Central memory CD8-positive, alpha-beta T cell (primary cell): ENCODE results near the gene B4GALT2.

Experiments used
- ATAC-seq: fragments of 150-1000 bp; cut with Tn5 transposase; replicated peaks from 2 replicates; pipeline ENCODE4 v1.10.0; 2022; ENCODE audit warnings: mild to moderate bottlenecking, moderate FRiP score, moderate number of reproducible peaks; ENCODE audit not compliant: poor library complexity, severe bottlenecking; ENCODE audit errors: extremely low read depth
- DNase-seq, 2 donors: peaks; one replicate each; pipeline ENCODE4 v3.0.0; 2021; ENCODE audit warnings: low spot score in 2 of 2
- H3K27ac Mint-ChIP-seq: one replicate; pipeline ENCODE4 v1.8.0; 2022; ENCODE audit warnings: low read depth, mild to moderate bottlenecking, moderate library complexity, mixed read lengths
- H3K27me3 Mint-ChIP-seq: one replicate; pipeline ENCODE4 v1.8.0; 2022; ENCODE audit warnings: mixed read lengths
- H3K36me3 Mint-ChIP-seq: one replicate; pipeline ENCODE4 v1.8.0; 2022; ENCODE audit warnings: mild to moderate bottlenecking, moderate library complexity, mixed read lengths; ENCODE audit not compliant: insufficient read depth
- H3K4me1 Mint-ChIP-seq: one replicate; pipeline ENCODE4 v1.8.0; 2022; ENCODE audit warnings: mixed read lengths
- H3K4me3 Mint-ChIP-seq: one replicate; pipeline ENCODE4 v1.8.0; 2022; ENCODE audit warnings: mild to moderate bottlenecking, moderate library complexity, mixed read lengths
- H3K9me3 Mint-ChIP-seq: one replicate; pipeline ENCODE4 v1.8.0; 2022; ENCODE audit warnings: mixed read lengths

B4GALT2 gene

DNA sequence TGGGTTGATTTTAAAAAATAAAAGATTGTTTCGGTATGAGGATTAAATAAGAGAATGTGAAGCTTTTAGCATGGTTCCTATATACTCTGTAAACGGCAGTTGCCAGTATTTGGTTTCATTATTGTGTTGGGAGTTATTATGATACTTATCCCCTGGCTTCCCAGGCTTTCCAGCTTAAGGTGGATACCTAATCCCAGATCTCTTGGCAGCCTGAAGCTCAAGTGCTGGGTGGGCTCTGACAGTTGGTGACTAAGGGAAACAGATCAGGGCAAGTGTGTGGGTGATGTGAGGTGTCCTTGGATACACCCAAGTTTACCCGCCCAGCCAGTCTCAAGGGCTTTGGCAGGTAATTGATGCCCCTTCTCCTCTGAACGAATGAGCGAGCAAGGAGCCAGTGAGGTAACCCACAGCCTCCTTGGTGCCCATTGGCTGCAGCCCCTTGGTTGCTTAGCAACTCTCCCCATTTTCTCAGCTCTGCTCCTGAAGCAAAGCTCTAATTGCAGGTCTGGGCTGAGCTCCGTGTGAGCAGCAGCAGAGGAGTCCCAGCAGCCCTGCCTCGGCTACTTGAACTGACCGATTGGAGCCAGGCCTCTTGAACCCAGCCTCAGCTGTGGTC lies 26.2 kb upstream of the B4GALT2 start:
- no peak for ATAC-seq
- H3K4me3 Mint-ChIP-seq, result no peak overlapping the region
- H3K9me3 Mint-ChIP-seq, result no peaks in the 10 kb centered on the region
- peaks cover 4% of the 10 kb centered on the region for H3K36me3 Mint-ChIP-seq
- H3K27me3 Mint-ChIP-seq, result no peaks in the 10 kb centered on the region
- peaks cover 38% of the 10 kb centered on the region for H3K4me1 Mint-ChIP-seq
- no peak for DNase-seq
- no peak overlapping the region for H3K27ac Mint-ChIP-seq

GRCh38 chr1:43953361-43953760 lies 25.6 kb upstream of the B4GALT2 start:
- Mint-ChIP-seq H3K27me3 (no peaks in the 10 kb centered on the region), H3K4me3 (no peak overlapping the region), H3K36me3 (peaks cover 4% of the 10 kb centered on the region), H3K4me1 (peaks cover 33% of the 10 kb centered on the region), H3K9me3 (no peaks in the 10 kb centered on the region), H3K27ac (no peak overlapping the region)
- ATAC-seq (no peak), DNase-seq (no peak)

DNA sequence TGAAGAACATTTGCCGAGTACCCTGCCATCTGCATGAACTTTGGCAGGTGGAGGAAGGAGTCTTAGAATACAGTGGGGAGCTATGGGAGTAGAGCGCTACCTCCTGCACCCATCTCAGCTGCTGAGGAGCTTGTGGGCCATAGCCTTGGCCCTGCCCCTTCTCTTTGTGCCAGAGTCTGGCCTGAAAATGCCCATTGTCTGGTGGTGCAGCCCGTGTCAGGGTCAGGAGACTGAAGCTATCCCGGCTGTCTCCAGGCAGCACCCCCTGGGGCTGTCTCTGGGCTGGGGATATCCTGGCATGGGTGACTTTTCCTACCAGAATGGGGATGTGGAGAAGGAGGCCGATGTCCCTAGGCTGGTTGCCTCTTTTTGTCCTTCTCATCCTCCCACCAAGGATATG lies 25.0 kb upstream of the B4GALT2 start:
- H3K36me3 Mint-ChIP-seq, result peaks cover 5% of the 10 kb centered on the region
- peaks cover 26% of the 10 kb centered on the region for H3K4me1 Mint-ChIP-seq
- ATAC-seq (no peak), DNase-seq (no peak)
- H3K9me3 Mint-ChIP-seq, result no peaks in the 10 kb centered on the region
- no peak overlapping the region for H3K4me3 Mint-ChIP-seq
- H3K27ac Mint-ChIP-seq, result no peak overlapping the region
- H3K27me3 Mint-ChIP-seq, result no peaks in the 10 kb centered on the region

DNA sequence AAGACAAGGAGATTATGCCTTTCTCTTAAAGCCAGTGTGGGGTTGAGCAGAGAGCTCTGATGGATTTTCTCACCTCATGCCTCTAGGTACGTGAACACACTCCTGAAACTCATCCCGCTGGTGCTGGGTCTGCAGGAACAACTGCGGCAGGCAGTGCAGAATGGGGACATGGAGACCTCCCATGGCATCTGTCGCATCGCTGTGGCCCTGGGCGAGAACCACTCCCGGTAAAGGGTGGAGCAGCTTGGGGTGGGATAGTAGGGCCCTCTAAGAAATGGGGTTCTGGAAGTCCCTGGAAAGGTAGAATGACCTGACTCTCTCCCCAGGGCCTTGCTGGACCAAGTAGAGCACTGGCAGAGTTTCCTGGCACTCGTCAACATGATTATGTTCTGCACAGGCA lies 22.8 kb upstream of the B4GALT2 start:
- no peaks in the 10 kb centered on the region for H3K9me3 Mint-ChIP-seq
- no peak overlapping the region for H3K27ac Mint-ChIP-seq
- H3K27me3 Mint-ChIP-seq, result no peaks in the 10 kb centered on the region
- H3K36me3 Mint-ChIP-seq, result peaks cover 3% of the 10 kb centered on the region
- DNase-seq (no peak), ATAC-seq (no peak)
- no peak overlapping the region for H3K4me3 Mint-ChIP-seq
- peaks cover 11% of the 10 kb centered on the region for H3K4me1 Mint-ChIP-seq

DNA sequence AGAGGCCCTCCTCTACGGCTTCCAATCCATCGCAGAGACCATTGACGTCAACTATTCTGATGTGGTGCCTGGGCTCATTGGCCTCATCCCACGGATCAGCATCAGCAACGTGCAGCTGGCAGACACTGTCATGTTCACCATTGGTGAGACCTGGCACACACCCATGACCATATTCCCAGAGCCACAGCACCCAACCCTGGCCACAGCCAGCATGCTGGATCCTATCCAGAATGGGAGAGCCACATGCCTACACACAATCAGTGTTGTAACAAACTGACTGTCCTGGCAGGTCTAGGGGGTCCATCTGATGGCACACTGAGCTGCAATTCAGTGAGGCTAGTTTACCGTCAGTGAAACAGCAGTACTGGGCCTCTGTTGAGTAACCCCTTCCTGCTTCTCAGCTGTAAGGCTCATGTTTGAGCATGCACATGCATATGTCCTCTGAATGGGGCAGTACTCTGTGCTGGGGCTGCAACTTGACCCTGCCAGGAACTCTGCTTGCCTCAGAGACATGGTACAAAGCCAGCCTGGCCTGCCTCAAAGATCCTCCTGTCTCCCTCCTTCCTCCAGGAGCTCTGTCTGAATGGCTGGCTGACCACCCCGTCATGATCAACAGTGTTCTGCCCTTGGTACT lies 21.5 kb upstream of the B4GALT2 start:
- H3K27ac Mint-ChIP-seq, result no peak overlapping the region
- DNase-seq, result no peak
- no peak for ATAC-seq
- H3K27me3 Mint-ChIP-seq, result no peaks in the 10 kb centered on the region
- peaks cover 7% of the 10 kb centered on the region for H3K4me1 Mint-ChIP-seq
- no peaks in the 10 kb centered on the region for H3K9me3 Mint-ChIP-seq
- no peak overlapping the region for H3K4me3 Mint-ChIP-seq
- H3K36me3 Mint-ChIP-seq, result peaks cover 6% of the 10 kb centered on the region

DNA sequence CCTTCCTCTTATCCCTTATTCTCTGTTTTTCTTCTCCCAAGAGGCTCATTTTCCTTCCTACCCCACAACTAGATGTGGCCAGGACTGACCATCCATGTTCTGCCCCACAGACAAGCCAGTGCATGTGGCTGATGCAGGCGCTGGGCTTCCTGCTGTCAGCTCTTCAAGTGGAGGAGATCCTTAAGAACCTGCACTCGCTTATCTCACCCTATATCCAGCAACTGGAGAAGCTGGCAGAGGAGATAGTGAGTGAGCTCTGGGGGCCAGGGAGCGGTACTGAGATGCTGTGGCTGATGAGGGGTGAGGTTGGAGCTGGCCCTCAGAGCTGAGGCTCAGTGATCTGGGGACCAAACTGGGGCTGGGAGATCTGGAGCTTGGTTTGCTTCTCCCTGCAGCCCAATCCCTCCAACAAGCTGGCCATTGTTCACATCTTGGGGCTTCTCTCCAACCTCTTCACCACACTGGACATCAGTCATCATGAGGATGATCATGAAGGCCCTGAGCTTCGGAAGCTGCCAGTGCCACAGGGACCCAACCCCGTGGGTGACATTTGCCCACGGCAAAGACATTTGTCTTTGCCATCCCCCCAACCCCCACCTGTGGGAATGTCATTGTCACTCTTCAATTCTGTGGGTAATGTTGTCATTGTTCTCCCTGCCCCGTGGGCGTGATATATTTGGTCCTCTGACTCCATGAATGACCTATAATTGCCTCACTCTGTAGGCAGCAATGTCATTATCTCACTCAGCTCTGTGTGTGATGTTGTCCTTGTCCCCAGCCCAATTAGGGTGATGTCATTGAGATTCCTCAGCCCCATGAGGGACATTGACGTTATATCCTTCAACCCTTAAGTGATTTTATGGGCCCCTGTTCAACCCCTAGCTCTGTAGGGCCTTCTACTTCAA lies 20.4 kb upstream of the B4GALT2 start:
- DNase-seq (no peak), ATAC-seq (no peak)
- peaks cover 7% of the 10 kb centered on the region for H3K4me1 Mint-ChIP-seq
- no peaks in the 10 kb centered on the region for H3K9me3 Mint-ChIP-seq
- no peak overlapping the region for H3K27ac Mint-ChIP-seq
- H3K4me3 Mint-ChIP-seq, result no peak overlapping the region
- peaks cover 6% of the 10 kb centered on the region for H3K36me3 Mint-ChIP-seq
- H3K27me3 Mint-ChIP-seq, result no peaks in the 10 kb centered on the region

DNA sequence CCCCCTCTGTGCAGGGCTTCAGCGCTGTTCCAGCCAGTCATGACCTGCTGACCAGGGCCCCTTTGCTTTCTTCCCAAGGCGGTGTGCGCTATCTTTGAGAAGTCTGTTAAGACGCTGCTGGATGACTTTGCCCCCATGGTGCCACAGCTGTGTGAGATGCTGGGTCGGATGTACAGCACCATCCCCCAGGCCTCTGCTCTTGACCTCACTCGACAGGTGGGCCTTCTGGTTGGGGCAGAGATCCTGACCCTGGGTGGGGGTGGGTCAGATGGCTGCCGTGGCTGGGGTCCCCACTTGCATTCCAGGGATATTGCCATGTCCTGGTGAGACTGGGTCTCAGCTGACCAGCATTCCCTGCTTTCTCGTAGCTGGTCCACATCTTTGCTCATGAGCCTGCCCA lies 18.2 kb upstream of the B4GALT2 start:
- peaks cover 6% of the 10 kb centered on the region for H3K36me3 Mint-ChIP-seq
- no peaks in the 10 kb centered on the region for H3K9me3 Mint-ChIP-seq
- H3K27ac Mint-ChIP-seq, result no peak overlapping the region
- H3K27me3 Mint-ChIP-seq, result no peaks in the 10 kb centered on the region
- DNase-seq, result no peak
- no peak for ATAC-seq
- no peaks in the 10 kb centered on the region for H3K4me1 Mint-ChIP-seq
- H3K4me3 Mint-ChIP-seq, result no peak overlapping the region

GRCh38 chr1:43961692-43962091 lies 17.3 kb upstream of the B4GALT2 start:
- Mint-ChIP-seq H3K27me3 (no peaks in the 10 kb centered on the region), H3K9me3 (no peaks in the 10 kb centered on the region), H3K4me1 (no peaks in the 10 kb centered on the region), H3K36me3 (peaks cover 6% of the 10 kb centered on the region), H3K27ac (no peak overlapping the region), H3K4me3 (no peak overlapping the region)
- ATAC-seq, result no peak
- no peak for DNase-seq

- DNase-seq (no peak), ATAC-seq (no peak)
- peaks cover 6% of the 10 kb centered on the region for H3K36me3 Mint-ChIP-seq
- no peaks in the 10 kb centered on the region for H3K27me3 Mint-ChIP-seq
- H3K27ac Mint-ChIP-seq, result no peak overlapping the region
- H3K9me3 Mint-ChIP-seq, result no peaks in the 10 kb centered on the region
- H3K4me3 Mint-ChIP-seq, result no peak overlapping the region
- no peaks in the 10 kb centered on the region for H3K4me1 Mint-ChIP-seq
Observed at GRCh38 chr1:43962324-43962723, 16.7 kb upstream of the B4GALT2 start.

GRCh38 chr1:43963006-43963405 lies 16.0 kb upstream of the B4GALT2 start:
- no peak for DNase-seq
- Mint-ChIP-seq H3K27me3 (no peaks in the 10 kb centered on the region), H3K4me3 (no peak overlapping the region), H3K4me1 (no peaks in the 10 kb centered on the region), H3K27ac (no peak overlapping the region), H3K36me3 (peaks cover 6% of the 10 kb centered on the region), H3K9me3 (no peaks in the 10 kb centered on the region)
- no peak for ATAC-seq

DNA sequence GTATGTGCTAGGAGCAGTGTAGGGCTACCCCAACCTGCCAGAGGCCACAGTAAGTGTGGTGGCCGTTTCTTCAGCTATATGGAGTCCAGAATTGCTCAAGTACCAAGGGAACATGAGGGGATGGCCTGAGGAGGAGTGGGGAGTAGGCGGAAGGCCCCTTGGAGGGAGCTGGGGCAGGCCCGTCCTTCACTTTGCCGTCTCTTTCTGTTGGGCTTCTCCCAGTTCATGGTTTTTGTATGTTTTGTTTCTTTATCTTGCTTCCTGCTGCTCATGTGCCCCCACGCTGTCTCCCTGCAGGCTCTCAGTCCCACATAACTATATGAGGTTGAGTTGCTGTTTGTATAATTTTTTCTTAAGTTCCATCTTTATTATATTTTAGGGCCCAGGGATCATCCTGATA lies 15.1 kb upstream of the B4GALT2 start:
- ATAC-seq, result no peak
- H3K4me3 Mint-ChIP-seq, result no peak overlapping the region
- H3K27me3 Mint-ChIP-seq, result no peaks in the 10 kb centered on the region
- no peaks in the 10 kb centered on the region for H3K9me3 Mint-ChIP-seq
- H3K27ac Mint-ChIP-seq, result no peak overlapping the region
- DNase-seq, result no peak
- H3K36me3 Mint-ChIP-seq, result peaks cover 6% of the 10 kb centered on the region
- H3K4me1 Mint-ChIP-seq, result no peaks in the 10 kb centered on the region

DNA sequence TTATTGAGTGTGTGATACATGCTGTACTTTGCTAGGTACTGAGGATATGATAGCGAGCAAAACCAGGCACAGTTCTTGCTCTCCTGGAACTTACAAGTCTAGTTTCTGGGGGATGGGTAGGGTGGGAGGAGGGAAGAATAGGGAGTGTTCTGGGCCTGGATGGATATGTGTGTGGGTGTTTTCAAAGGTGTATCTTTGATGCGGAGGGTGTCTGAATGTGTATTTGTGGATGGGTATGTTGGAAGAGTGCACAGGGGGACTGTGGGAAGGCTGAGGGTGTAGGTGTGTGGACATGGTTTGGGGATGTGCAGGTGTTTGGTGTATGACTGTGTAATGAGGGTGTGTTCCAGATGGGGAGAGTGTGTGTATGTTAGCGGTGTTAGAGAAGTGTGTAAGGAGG lies 13.7 kb upstream of the B4GALT2 start:
- Mint-ChIP-seq H3K27ac (no peak overlapping the region), H3K9me3 (no peaks in the 10 kb centered on the region), H3K36me3 (peaks cover 5% of the 10 kb centered on the region), H3K27me3 (no peaks in the 10 kb centered on the region), H3K4me3 (no peak overlapping the region), H3K4me1 (peaks cover 11% of the 10 kb centered on the region)
- ATAC-seq (no peak), DNase-seq (no peak)
